Measurements from ENCODE around the gene DPM3.

- TF ChIP-seq POLR2A (IDR thresholded peaks at IDR 0.05) (no peak), CTCF (IDR thresholded peaks at IDR 0.05) (no peak), POLR2AphosphoS5 (IDR thresholded peaks at IDR 0.05) (no peak)
Observed at GRCh38 chr1:155181371-155182051, 41.2 kb upstream of the DPM3 start.

Measured in breast epithelium (tissue), 3 donors.